Nephron (organoid): ENCODE data around the gene SLC49A3.

Experiments used
- H3K27ac Mint-ChIP-seq, 3 experiments: 2 replicates each; pipeline ENCODE4 v1.8.0; 2020; ENCODE audit warnings: mixed read lengths in 3 of 3, mild to moderate bottlenecking in 2 of 3, moderate library complexity in 1 of 3
- H3K27me3 Mint-ChIP-seq: 2 replicates; pipeline ENCODE4 v1.8.0; 2021; ENCODE audit warnings: low read depth, mild to moderate bottlenecking, moderate library complexity, mixed read lengths
- H3K36me3 Mint-ChIP-seq: 2 replicates; pipeline ENCODE4 v1.8.0; 2020; ENCODE audit warnings: low read depth, mixed read lengths
- H3K4me1 Mint-ChIP-seq: 2 replicates; pipeline ENCODE4 v1.8.0; 2020; ENCODE audit warnings: mixed read lengths
- H3K4me3 Mint-ChIP-seq, 3 experiments: 2 replicates each; pipeline ENCODE4 v1.8.0; 2020; ENCODE audit warnings: mild to moderate bottlenecking in 3 of 3, mixed read lengths in 3 of 3, moderate library complexity in 2 of 3
- H3K9me3 Mint-ChIP-seq: 2 replicates; pipeline ENCODE4 v1.8.0; 2020; ENCODE audit warnings: mixed read lengths
- TF ChIP-seq, protein P1 (sequence below), 3 experiments: fragments of 200-600 bp; sonication (generic); IDR thresholded peaks; one replicate each; pipeline ENCODE4 v1.5.0; 2021; ENCODE audit warnings: antibody characterized with exemption in 3 of 3; ENCODE audit not compliant: unreplicated experiment in 3 of 3

Gene SLC49A3

DNA sequence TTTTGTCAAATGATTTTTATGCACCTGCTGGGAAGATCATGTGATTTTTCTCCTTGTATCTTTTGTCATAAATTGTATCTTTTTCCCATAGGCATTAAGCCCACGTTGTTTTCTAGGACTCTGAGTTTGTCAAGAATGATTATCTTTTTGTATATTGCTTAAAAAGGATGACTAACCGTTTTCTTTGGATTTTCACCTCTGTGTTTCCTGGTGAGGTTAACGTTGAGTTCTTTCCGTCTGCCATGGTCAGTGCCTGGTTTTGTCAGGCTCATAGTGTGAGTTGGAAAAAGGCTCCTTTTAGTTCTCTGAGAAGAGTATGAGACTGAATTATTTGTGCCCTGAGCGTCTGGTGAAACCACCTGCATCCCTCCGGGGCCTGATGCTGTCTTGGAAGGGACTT is 38.6 kb upstream of the SLC49A3 start:
- TF ChIP-seq, protein P1, sequence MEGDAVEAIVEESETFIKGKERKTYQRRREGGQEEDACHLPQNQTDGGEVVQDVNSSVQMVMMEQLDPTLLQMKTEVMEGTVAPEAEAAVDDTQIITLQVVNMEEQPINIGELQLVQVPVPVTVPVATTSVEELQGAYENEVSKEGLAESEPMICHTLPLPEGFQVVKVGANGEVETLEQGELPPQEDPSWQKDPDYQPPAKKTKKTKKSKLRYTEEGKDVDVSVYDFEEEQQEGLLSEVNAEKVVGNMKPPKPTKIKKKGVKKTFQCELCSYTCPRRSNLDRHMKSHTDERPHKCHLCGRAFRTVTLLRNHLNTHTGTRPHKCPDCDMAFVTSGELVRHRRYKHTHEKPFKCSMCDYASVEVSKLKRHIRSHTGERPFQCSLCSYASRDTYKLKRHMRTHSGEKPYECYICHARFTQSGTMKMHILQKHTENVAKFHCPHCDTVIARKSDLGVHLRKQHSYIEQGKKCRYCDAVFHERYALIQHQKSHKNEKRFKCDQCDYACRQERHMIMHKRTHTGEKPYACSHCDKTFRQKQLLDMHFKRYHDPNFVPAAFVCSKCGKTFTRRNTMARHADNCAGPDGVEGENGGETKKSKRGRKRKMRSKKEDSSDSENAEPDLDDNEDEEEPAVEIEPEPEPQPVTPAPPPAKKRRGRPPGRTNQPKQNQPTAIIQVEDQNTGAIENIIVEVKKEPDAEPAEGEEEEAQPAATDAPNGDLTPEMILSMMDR (IDR thresholded peaks at IDR 0.05; ENCODE audit: unreplicated experiment in 3 of 3): no peak
- peaks cover 48% of the 10 kb centered on the region for H3K36me3 Mint-ChIP-seq
- H3K4me1 Mint-ChIP-seq: peaks cover 53% of the 10 kb centered on the region
- peak overlapping the region; percentile 27 to 70 (median 28) for H3K27ac Mint-ChIP-seq
- H3K27me3 Mint-ChIP-seq: no peaks in the 10 kb centered on the region
- H3K9me3 Mint-ChIP-seq: no peaks in the 10 kb centered on the region
- H3K4me3 Mint-ChIP-seq: no peak overlapping the region

DNA sequence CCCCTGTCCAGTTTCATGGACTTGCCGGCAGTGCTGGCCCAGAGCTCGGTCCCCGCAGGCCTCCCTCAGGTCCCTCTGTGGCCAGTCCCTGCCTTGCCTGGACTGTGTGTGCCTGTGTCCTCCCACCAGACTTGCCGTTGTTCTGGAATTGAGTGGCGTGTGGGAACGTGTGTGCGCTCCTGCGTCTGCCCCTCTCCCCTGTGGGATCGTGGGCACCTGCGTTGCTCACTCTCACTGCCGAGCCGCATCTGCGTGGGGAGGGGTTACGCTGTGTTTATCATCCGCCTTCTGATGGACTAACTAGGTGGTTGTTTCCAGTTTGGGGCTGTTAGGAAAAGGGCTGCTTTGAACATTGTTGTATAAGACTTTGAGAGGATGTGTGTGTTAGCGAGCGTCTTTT is 37.9 kb upstream of the SLC49A3 start:
- TF ChIP-seq, protein P1 (IDR thresholded peaks at IDR 0.05; ENCODE audit: unreplicated experiment in 3 of 3): no peak
- no peaks in the 10 kb centered on the region for H3K27me3 Mint-ChIP-seq
- peak overlapping the region; percentile 28 to 87 (median 70) for H3K27ac Mint-ChIP-seq
- H3K36me3 Mint-ChIP-seq: peaks cover 54% of the 10 kb centered on the region
- H3K9me3 Mint-ChIP-seq: no peaks in the 10 kb centered on the region
- H3K4me1 Mint-ChIP-seq: peaks cover 56% of the 10 kb centered on the region
- peak overlapping the region in 2 of 3 experiments; percentile 2 to 29 for H3K4me3 Mint-ChIP-seq

DNA sequence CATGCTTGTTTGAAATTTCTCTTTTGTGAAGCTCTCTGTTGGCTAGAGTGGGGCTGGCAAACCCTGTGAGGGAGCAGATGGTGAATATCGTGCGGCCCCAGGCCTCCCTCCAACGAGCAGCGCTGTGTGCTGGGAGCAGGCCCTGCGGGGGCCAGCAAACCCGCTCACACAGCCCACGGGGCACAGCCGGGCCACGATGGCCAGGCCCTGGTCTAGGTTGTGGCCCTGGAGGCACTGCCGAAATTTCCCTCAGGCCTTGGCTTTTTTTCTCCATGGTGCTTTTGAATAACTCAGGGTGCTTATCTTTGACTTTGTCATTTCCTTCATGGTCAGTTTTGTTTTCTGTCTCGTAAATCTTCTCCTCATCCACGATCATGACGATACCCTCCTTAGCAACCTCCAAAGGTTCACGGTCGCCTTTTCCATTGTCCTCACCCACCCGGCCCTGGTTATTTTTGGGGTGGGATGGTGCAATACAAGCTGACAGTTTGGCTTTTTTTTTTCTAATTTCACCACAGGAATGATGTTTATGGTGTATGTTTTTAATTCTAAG is 37.4 kb upstream of the SLC49A3 start:
- Mint-ChIP-seq H3K4me3 (no peak overlapping the region), H3K36me3 (peaks cover 59% of the 10 kb centered on the region), H3K27ac (peak overlapping the region; percentile 69 to 87 (median 70)), H3K4me1 (peaks cover 61% of the 10 kb centered on the region), H3K27me3 (no peaks in the 10 kb centered on the region), H3K9me3 (no peaks in the 10 kb centered on the region)
- TF ChIP-seq, protein P1 (IDR thresholded peaks at IDR 0.05; ENCODE audit: unreplicated experiment in 3 of 3): no peak

DNA sequence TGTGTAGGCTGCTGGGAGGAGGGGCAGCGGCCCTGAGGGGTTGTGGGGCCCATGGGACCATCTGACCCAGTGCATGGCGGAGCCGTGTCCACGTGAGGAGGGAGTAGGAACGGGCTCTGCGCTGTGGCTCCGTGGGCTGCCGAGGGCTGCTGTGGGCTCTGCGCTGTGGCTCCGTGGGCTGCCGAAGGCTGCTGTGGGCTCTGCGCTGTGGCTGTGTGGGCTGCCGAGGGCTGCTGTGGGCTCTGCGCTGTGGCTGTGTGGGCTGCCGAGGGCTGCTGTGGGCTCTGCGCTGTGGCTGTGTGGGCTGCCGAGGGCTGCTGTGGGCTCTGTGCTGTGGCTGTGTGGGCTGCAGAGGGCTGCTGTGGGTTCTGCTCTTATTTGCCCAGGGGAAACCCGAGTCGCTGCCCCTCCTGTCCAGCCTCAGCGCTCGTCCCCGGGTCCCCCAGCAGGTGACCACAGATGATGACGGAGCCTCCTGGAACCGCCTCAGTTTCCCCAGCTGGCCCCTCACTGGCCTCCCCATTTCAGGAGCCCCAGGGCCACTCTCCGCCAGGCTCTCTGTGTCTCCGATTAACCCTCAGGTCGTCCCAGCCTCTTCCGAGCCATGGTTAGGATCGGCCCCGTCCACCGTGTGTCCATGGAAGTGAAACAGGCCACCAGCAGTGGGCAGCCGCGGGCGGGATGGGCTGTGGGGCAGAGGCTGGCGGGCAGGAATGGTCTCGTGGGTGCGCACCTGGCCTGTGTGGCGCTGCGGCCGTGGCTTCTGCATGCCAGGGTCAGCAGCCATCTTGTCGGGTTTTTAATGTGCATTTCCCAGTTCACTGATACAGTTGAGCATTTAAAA is 36.7 kb upstream of the SLC49A3 start:
- Mint-ChIP-seq H3K9me3 (no peaks in the 10 kb centered on the region), H3K27ac (peak overlapping the region; percentile 52 to 70 (median 69)), H3K36me3 (peaks cover 62% of the 10 kb centered on the region), H3K4me1 (peaks cover 66% of the 10 kb centered on the region), H3K27me3 (no peaks in the 10 kb centered on the region), H3K4me3 (no peak overlapping the region)
- TF ChIP-seq, protein P1 (IDR thresholded peaks at IDR 0.05; ENCODE audit: unreplicated experiment in 3 of 3): no peak

DNA sequence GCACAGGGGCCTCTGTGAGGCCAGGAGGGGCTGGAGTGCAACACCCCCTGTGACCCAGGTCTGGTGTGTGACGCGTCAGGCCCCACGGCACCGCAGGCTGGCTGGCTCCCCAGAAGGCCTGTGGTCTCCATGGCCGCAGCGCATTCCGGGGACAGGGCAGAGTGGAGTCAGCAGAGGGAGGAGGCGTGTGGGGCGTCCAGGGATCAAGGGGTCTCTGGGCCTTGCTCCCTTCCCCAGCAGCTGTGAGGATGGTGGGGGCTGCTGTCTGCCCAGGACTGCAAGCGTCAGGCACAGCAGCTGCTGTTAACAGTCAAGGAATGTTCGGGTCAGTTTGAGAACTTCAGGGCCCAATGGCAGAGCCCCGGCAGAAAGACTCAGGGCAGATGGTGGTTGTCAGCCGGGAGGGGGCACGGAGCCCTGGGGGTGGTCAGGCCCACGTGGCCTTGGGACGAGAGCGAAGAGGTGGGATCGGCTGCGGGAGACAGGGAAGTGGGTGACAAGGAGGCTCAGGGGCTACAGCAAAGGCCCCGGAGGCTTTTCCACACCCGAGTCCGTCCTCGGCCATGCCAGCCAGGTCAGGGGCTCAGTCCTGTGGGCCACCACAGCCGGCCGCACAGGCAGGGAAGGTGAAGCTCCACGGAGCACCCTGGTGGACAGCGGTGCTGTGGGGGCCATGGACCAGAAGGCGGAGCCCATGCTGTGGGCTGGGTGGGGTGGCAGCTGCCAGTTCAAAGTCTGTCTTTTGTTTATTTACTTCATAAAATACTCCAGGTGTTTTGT is 35.0 kb upstream of the SLC49A3 start:
- no peaks in the 10 kb centered on the region for H3K27me3 Mint-ChIP-seq
- H3K9me3 Mint-ChIP-seq: no peaks in the 10 kb centered on the region
- peaks cover 63% of the 10 kb centered on the region for H3K36me3 Mint-ChIP-seq
- H3K4me3 Mint-ChIP-seq: peak overlapping the region in 2 of 3 experiments; percentile 45 to 66
- peaks cover 64% of the 10 kb centered on the region for H3K4me1 Mint-ChIP-seq
- TF ChIP-seq, protein P1 (IDR thresholded peaks at IDR 0.05; ENCODE audit: unreplicated experiment in 3 of 3): no peak
- H3K27ac Mint-ChIP-seq: peak overlapping the region; percentile 82 to 89 (median 89)
